ENCODE measurements around the gene WDR17.
A peak's percentile ranks its signal among the peaks of the same experiment; 100 is the strongest.

Gene WDR17

GRCh38 chr4:176030391-176030790 lies 35.2 kb upstream of the WDR17 start:
- TF ChIP-seq ZBTB7A (IDR thresholded peaks at IDR 0.05; ENCODE audit: low read depth) (no peak), USF1 (IDR thresholded peaks at IDR 0.05) (no peak), CREB1 (IDR thresholded peaks at IDR 0.05; ENCODE audit: low read depth) (no peak), CEBPB (IDR thresholded peaks at IDR 0.05) (no peak), YY1 (IDR thresholded peaks at IDR 0.05; ENCODE audit: low read depth) (no peak), EP300 (IDR thresholded peaks at IDR 0.05; ENCODE audit: borderline replicate concordance) (no peak)
- TF ChIP-seq, protein P1, sequence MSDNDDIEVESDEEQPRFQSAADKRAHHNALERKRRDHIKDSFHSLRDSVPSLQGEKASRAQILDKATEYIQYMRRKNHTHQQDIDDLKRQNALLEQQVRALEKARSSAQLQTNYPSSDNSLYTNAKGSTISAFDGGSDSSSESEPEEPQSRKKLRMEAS (IDR thresholded peaks at IDR 0.05): no peak

- TF ChIP-seq FOXM1 (IDR thresholded peaks at IDR 0.05; ENCODE audit: borderline replicate concordance, low read depth): no peak
- TF ChIP-seq RAD21 (IDR thresholded peaks at IDR 0.05; ENCODE audit: low read depth): no peak
- TF ChIP-seq TAF1 (IDR thresholded peaks at IDR 0.05; ENCODE audit: low read depth): no peak
- TF ChIP-seq REST (IDR thresholded peaks at IDR 0.05; ENCODE audit: low read depth): no peak
- TF ChIP-seq EP300 (IDR thresholded peaks at IDR 0.05; ENCODE audit: borderline replicate concordance): no peak
- no peak for TF ChIP-seq EGR1 (IDR thresholded peaks at IDR 0.05)
- TF ChIP-seq YY1 (IDR thresholded peaks at IDR 0.05; ENCODE audit: low read depth): no peak
- TF ChIP-seq, protein P1 (IDR thresholded peaks at IDR 0.05): no peak
These were observed 33.7 kb upstream of the WDR17 start for GRCh38 chr4:176031922-176032321.

DNA sequence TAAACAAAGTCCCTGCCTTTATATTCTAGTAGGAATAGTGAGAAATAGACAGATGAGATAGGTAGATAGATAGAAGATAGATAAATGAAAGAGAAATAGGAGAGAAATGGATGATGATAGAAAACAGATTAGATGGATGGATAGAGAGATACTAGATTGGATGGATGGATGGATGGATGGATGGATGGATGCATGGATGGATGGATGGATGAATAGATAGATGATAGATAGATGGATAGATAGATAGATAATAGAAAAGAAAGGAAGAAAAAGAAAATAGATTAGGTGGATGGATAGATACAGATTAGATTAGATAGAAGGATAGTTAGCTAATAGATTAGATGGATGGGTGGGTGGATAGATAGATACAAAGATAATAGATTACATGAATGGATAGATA lies 33.2 kb upstream of the WDR17 start:
- no peak for TF ChIP-seq YY1 (IDR thresholded peaks at IDR 0.05; ENCODE audit: low read depth)
- TF ChIP-seq TAF1 (IDR thresholded peaks at IDR 0.05; ENCODE audit: low read depth): no peak
- no peak for TF ChIP-seq TCF12 (IDR thresholded peaks at IDR 0.05; ENCODE audit: low read depth)
- TF ChIP-seq CREB1 (IDR thresholded peaks at IDR 0.05; ENCODE audit: low read depth): no peak
- no peak for TF ChIP-seq REST (IDR thresholded peaks at IDR 0.05; ENCODE audit: low read depth)
- no peak for TF ChIP-seq EGR1 (IDR thresholded peaks at IDR 0.05)
- TF ChIP-seq CEBPB (IDR thresholded peaks at IDR 0.05): no peak
- TF ChIP-seq RAD21 (IDR thresholded peaks at IDR 0.05; ENCODE audit: low read depth): no peak
- no peak for TF ChIP-seq ZBTB7A (IDR thresholded peaks at IDR 0.05; ENCODE audit: low read depth)
- no peak for TF ChIP-seq EP300 (IDR thresholded peaks at IDR 0.05; ENCODE audit: borderline replicate concordance)

DNA sequence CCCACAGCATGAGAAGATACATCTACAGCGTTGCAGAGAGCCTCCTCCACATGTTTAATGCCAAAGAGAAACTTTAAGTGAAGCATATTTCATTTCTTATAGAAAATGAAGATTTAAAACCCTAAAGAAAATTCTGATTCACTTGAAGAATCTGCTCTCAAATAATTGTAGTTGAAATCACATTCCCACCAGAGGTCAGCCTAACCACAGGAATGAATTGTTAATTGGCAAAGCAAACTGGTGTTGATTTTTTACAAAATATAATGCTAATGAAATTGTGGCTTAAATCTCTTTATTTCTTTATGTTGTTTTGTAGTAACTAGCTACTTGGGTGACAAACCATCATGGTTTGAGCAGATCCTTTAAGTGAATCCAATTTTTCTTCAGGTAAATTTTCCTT lies 31.1 kb upstream of the WDR17 start:
- TF ChIP-seq TAF1 (IDR thresholded peaks at IDR 0.05; ENCODE audit: low read depth) (no peak), RAD21 (IDR thresholded peaks at IDR 0.05; ENCODE audit: low read depth) (peak; percentile 77)

DNA sequence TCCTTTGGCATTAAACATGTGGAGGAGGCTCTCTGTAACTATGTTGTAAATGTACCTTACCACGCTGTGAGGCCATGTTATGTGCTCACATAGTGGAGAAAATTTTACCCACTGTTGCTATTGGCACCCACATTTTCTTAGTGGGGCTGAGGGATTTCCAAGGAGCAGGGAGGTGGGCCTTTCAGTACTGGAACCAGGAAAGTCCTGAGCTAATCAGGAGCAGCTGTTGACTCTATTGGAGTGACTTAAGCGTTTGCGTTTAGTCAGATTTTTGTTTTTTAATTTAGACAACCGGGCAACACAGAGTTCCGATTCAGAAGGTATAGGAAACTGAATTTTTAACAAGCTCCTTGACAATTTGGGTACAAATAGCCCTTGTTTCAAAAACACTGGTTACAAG lies 30.7 kb upstream of the WDR17 start:
- TF ChIP-seq, protein P1 (IDR thresholded peaks at IDR 0.05): no peak
- TF ChIP-seq REST (IDR thresholded peaks at IDR 0.05; ENCODE audit: low read depth) (no peak), YY1 (IDR thresholded peaks at IDR 0.05; ENCODE audit: low read depth) (no peak), CREB1 (IDR thresholded peaks at IDR 0.05; ENCODE audit: low read depth) (no peak), EP300 (IDR thresholded peaks at IDR 0.05; ENCODE audit: borderline replicate concordance) (no peak), RAD21 (IDR thresholded peaks at IDR 0.05; ENCODE audit: low read depth) (no peak), FOXM1 (IDR thresholded peaks at IDR 0.05; ENCODE audit: borderline replicate concordance, low read depth) (no peak), TAF1 (IDR thresholded peaks at IDR 0.05; ENCODE audit: low read depth) (no peak), TEAD4 (IDR thresholded peaks at IDR 0.05) (no peak)

Measured in Ishikawa (cell line).